ENCODE measurements around the gene CST1.

GRCh38 chr20:23752019-23752418 is 1.3 kb upstream of the CST1 start:
- no peak for TF ChIP-seq TAF1 (IDR thresholded peaks at IDR 0.05; ENCODE audit: low read depth)
- TF ChIP-seq YY1 (IDR thresholded peaks at IDR 0.05; ENCODE audit: low read depth) = no peak

Measured in Ishikawa (cell line).